NCI-H1436 (cell line): ENCODE measurements around the gene CDC42BPB.
"Not testable (repeated sequence)": the region's sequence is repeated elsewhere in the genome, so short reads cannot be mapped to it uniquely, and the experiment has no call there.

Source experiments
- DNase-seq: peaks from one replicate; lab custom pipeline; 2025; lab: John Stamatoyannopoulos, UW

CDC42BPB gene

GRCh38 chr14:103050935-103051334 is 6.4 kb downstream of the CDC42BPB start:
- DNase-seq, result no peak

DNA sequence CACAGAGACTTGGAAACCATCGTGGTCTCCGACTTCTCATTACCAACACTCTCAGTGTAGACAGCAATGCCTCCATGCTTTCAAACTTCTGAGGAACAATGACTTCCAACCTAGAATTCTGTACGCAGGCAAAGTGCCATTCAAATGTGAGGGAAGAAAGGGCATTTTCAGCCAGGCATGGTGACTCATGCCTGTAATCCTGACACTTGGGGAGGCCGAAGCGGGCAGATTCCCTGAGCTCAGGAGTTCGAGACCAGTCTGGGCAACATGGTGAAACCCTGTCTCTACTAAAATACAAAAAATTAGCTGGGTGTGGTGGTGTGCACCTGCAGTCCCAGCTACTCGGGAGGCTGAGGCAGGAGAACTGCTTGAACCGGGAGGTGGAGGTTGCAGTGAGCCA is 9.9 kb downstream of the CDC42BPB start:
- not testable (repeated sequence) for DNase-seq

GRCh38 chr14:103045371-103045869 is 11.9 kb downstream of the CDC42BPB start:
- no peak for DNase-seq

DNA sequence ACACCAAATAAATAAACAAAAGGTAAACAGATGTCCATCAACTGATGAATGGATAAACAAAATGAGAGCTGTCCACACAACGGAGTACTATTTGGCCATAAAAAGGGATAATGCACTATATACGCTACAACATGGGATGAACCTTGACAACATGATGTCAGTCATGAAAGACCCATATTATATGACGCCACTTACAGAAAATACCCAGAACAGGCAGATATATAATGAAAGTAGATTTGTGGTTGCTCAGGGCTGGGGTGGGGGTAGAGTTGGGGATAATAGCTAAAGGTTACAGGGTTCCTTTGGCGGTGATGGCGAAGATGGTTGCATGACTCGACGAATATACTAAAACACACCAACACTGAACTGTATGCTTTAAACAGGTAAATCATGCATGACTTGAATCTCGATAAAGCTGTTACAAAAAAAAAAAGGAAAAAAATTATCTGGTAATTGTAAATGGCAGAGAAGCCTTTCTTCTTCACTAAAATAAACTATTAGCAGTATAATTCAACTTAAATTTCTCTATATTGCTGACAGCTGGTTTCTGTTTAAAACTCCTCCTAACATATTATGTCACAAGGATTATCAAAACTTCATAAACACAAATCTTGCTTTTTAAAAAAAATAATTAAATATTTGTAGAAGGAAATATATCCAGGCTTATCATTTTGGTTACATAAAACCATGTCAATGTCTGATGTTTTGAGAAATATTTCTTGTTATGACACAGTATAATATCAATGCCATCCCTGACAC is 13.9 kb downstream of the CDC42BPB start:
- no peak for DNase-seq

- no peak for DNase-seq
Measured at GRCh38 chr14:103041464-103041863, 15.9 kb downstream of the CDC42BPB start.

GRCh38 chr14:103033681-103034096 is 23.7 kb downstream of the CDC42BPB start:
- no peak for DNase-seq

- DNase-seq, result no peak
Measured at GRCh38 chr14:103031956-103032355, 25.4 kb downstream of the CDC42BPB start.

DNA sequence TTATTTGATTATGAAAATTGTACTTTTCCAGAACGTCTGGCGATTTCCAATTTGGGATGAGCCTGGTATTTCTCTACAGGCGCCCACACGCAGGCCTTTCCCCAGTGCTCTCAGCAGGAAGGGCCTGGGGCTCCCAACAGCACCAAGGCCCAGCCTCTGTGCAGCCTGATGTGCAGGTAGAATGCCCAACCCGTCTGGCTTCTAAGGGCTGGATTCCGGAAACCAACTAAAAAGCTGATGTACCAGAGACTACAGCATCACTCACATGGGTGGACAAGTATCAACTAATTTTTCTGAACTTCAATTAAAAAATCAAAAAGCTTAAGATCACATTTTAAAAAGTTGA is 25.8 kb downstream of the CDC42BPB start:
- no peak for DNase-seq

DNA sequence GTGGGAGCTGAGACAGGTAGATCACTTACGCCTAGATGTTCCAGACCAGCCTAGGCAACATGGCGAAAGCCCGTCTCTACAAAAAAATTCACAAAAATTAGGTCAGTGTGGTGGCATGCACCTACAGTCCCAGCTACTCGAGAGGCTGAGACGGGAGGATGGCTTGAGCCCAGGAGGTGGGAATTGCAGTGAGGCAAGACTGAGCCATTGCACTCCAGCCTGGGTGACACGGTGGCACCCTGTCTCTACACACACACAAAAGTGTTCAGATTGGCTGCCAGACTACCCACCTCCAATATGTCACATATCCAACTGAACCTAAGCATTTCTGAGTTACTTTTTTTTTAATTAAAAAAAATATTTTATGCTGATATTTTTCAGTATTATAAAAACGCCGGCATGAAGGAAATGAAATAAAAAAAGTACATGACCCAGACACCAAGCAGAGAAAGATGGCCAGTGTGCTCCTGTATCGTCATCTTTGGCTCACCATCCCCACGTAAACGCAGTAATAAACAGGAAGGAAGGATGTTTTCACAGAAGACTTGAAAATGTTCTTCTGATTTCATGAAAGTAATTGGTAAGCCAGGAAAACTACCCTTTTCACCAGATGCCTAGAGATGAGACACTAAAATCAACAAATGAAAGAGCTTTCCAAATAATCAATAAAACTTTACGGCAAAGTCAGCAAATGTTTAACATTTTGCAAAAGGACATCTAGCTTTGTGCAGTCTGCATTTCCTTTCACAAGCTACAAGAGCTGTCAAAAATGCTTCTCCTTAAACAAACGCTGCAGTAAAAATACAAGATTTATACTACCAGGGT is 26.4 kb downstream of the CDC42BPB start:
- DNase-seq, result no peak

GRCh38 chr14:103029936-103030335 is 27.4 kb downstream of the CDC42BPB start:
- DNase-seq, result no peak

DNA sequence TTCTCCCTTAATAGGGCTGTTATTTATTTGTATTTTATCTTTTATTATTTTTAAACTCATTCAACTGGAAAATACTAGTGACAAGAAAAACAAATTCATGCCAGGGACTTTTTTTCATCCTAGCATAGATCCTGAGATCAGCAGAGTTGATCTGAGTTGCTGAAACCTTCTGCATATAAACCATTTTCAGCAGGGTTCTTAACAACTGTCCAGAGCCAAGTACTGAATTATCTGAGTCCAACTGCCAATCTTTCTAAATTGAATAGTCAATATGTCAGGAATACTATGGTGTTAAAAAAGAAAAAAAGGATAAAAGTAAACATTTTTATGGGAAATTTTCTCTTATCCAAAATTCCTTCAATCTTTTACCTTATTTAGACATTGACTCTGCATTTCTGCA is 28.6 kb downstream of the CDC42BPB start:
- no peak for DNase-seq

GRCh38 chr14:103028161-103028767 is 29.1 kb downstream of the CDC42BPB start:
- no peak for DNase-seq

- no peak for DNase-seq
Measured at GRCh38 chr14:103027451-103027850, 29.9 kb downstream of the CDC42BPB start.

DNA sequence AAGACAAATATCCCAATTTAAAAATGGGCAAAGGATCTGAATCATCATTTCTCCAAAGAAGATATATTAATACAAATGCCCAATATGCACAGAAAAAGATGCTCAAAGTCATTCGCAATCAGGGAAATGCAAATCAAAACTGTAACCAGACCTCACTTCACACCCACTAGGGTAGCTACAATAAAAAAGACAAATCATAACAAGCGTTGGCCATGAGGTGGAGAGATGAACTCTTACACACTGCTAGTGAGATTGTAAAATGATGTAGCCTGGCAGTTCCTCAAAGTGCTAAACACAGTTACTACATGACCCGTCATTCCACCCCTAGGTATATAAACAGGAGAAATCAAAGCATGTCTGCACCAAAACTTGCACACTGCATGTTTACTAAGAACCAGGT is 30.4 kb downstream of the CDC42BPB start:
- DNase-seq, result no peak

GRCh38 chr14:103026196-103026595 is 31.2 kb downstream of the CDC42BPB start:
- DNase-seq, result not testable (repeated sequence)

DNA sequence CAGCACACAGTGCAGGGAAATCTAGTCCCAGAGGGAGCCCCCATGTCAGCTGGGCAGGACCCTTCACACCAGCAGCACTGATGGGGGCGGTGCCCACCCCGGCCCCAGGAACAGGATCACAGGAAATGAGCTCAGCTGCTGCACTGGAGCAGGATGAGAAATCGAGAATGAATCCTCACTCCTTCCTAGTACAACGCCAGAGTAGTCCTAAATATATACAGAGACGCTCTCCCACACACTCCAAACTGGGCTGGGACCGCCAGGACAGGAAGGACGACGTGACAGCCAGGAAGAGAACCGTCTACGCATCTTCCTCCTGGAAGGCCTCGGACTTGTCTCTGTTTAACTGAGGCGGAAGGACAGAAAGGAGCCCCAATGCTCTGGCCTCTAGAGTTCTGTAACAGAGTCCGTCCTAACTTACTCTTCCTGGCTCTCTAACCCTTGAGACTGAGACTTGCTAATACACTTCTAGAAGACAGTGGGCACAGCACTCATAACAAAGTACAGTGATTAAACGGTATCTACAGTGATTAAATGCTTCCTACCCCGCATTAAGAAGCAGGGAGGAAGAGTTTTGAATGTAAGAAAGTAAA is 33.4 kb downstream of the CDC42BPB start:
- DNase-seq, result no peak

DNA sequence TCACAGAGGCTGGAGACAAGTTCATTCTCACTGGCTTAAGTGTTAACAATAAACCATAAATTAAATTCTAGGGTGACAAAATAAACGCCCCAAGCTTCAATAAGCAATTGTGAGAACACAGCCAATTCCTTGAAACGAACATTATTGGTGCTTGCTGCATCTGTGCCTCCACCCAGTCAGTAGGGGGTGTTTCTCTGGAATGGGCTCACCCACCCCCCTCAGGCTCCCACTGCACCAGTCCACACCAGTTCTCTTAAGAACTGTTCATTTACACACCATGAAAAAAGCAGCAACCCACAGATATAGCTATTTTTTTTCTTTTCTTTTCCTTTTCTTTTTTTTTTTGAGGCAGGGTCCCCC is 34.7 kb downstream of the CDC42BPB start:
- no peak for DNase-seq

DNA sequence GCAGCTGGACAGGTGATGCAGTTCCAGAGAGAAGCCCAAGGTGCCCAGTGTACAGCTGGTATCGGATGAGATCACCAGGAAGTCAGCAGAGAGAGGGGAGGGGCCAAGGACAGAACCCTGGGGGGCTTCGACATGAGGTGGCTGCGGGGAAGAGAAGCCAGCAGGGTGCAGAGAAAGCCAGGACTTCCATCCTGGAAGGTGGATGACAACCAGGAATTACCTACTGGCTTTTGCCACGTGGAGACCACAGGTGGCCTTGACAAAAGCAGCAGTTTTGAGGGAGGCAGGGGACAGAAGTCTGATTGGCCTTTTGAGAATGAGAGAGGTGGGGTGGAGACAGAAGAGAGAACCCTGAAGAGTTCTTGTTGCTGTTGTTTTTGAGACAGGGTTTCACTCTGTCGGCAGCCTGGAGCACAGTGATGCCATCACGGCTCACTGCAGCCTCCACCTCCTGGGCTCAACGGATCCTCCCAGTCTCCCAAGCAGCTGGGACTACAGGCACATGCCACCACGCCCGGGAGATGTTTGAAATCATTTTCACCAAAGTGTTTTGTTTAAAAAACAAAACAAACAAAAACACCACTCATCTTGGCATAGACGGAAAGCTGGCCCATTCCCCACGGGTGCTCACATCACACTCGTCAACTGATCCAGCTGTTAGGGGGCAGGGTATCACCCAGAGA is 35.2 kb downstream of the CDC42BPB start:
- DNase-seq, result no peak

DNA sequence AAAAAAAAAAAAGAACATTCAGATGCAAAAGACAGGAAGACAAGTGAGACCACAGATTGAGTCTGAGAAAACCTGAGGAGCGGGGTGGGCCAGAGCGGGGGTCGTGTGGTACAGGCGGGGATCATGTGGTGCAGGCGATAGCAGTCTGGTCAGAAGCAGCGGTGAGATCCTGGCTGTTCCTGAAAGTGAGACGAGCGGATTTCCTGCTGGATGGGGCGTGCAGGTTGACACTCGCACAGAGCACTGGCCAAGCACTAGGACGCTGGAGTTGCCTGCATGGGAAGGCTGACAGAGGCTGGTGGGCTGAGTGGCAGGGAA is 35.7 kb downstream of the CDC42BPB start:
- no peak for DNase-seq

DNA sequence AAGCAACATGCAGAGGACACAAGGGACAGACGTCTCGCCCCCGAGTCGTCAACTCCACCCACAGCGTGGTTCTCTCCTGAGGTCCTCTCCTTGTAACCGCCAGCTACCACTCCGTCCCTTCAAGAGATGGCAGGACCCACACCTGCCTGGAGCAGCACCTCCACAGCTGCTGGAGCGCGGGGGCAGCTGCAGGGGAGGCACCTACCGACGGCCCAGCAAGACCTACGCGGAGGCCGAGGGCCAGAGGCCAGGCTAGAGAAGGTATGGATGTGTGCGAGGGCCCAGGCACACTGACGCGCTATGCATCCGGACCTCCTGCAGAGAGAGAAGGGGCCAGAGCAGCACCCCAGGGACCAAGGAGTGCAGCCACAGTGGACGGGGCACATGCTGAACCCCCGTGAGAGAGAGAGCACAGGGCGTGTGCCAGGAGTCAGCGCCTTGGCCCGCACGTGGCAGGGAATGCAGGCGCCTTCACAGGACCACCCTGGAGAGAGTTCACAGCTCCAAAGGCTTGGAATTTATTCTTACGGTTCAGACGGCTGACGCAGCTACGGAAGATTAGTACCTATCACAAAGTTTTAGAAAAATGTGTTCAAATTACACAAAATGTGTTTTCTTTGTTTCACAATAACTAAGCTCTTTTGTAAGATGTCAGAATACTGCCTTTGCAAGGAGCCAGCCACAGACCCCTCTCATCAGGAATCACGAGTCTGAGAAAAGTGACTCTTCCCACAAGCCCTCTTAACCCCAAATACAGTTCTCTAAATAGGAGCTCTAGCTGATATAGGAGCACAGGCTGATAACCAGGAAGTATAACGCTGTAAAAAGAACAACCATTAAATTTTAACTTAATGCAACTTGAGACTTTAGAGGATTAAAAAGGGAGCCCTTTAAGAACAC is 36.8 kb downstream of the CDC42BPB start:
- no peak for DNase-seq

GRCh38 chr14:103019826-103020225 is 37.5 kb downstream of the CDC42BPB start:
- DNase-seq, result no peak
